ENCODE results near the gene LRP2. TPM values are rescaled to one million over a fixed set of nuclear protein-coding genes. Genes with fewer than 3 reads are reported as not detected.
A peak's percentile ranks its signal among the peaks of the same experiment; 100 is the strongest.

The LRP2 gene
- total RNA-seq, 1 donor from 2014 or later = not detected

DNA sequence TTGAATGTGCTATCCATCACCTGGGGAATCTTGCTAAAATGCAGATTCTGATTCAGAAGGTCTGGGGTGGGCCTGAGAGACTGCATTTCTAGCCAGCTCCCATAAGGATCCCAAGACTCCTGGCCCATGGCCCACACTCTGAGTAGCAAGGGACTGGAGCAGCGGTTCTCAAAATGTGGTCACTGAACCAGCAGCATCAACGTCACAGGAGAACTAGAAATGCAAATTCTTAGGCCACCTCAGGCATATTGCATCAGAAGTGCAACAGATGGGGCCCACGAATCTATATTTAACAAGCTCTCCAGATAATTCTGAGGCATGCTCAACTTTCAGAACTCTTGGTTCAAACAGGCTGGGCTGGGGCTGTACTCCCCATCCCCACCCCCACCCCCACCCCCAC, 218.3 kb downstream of the LRP2 start:
- Mint-ChIP-seq H3K4me1 (ENCODE audit: low read depth, unreplicated experiment) (no peaks in the 10 kb centered on the region), H3K27me3 (ENCODE audit: unreplicated experiment) (peaks cover 3% of the 10 kb centered on the region), H3K36me3 (ENCODE audit: unreplicated experiment) (no peaks in the 10 kb centered on the region), H3K4me3 (ENCODE audit: unreplicated experiment) (no peak overlapping the region), H3K27ac (ENCODE audit: unreplicated experiment) (no peak overlapping the region), H3K9me3 (ENCODE audit: unreplicated experiment) (no peaks in the 10 kb centered on the region)
- TF ChIP-seq CTCF (IDR thresholded peaks at IDR 0.05; ENCODE audit: partially characterized antibody, unreplicated experiment) = no peak
- DNase-seq = no peak

DNA sequence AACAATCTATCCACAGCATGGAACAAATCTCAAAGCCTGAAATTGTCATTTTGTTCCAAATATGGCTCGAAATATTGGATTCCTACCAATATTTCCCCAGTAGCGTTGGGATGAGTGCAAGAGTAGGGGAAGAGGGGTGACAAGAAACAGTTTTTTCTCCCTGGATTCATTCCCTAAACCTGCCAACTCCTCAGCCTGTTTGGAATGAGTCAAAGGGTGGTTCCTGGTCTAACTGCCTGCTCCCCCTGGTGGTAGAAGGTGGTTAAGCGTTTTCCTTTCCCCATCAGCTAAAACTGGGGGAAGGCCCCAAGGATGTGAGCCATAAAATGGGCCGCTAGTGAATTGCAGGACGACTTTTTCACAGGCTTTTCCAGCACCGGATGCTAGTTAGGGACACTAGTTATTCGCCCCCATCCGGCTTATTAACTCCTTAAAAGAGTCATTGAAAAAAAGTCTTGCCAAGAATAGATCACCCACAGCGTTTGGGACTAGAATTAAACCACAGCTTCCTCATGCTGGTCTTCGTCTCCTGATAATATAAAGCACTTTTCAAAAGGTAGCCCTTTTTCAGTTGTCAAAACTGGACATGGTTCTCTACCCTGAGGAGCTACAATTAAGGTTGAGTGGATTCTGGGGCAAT, 220.5 kb downstream of the LRP2 start:
- Mint-ChIP-seq H3K36me3 (ENCODE audit: unreplicated experiment) (no peaks in the 10 kb centered on the region), H3K27ac (ENCODE audit: unreplicated experiment) (no peak overlapping the region), H3K4me1 (ENCODE audit: low read depth, unreplicated experiment) (no peaks in the 10 kb centered on the region), H3K4me3 (ENCODE audit: unreplicated experiment) (no peak overlapping the region), H3K9me3 (ENCODE audit: unreplicated experiment) (no peaks in the 10 kb centered on the region), H3K27me3 (ENCODE audit: unreplicated experiment) (peaks cover 3% of the 10 kb centered on the region)
- DNase-seq = peak; percentile 64
- TF ChIP-seq CTCF (IDR thresholded peaks at IDR 0.05; ENCODE audit: partially characterized antibody, unreplicated experiment) = peak; percentile 88

GRCh38 chr2:169139993-169140767, 222.2 kb downstream of the LRP2 start:
- TF ChIP-seq CTCF (IDR thresholded peaks at IDR 0.05; ENCODE audit: partially characterized antibody, unreplicated experiment) = no peak
- Mint-ChIP-seq H3K9me3 (ENCODE audit: unreplicated experiment) (no peaks in the 10 kb centered on the region), H3K27ac (ENCODE audit: unreplicated experiment) (no peak overlapping the region), H3K4me1 (ENCODE audit: low read depth, unreplicated experiment) (no peaks in the 10 kb centered on the region), H3K4me3 (ENCODE audit: unreplicated experiment) (no peak overlapping the region), H3K36me3 (ENCODE audit: unreplicated experiment) (no peaks in the 10 kb centered on the region), H3K27me3 (ENCODE audit: unreplicated experiment) (peaks cover 3% of the 10 kb centered on the region)
- DNase-seq = no peak

- H3K4me1 Mint-ChIP-seq (ENCODE audit: low read depth, unreplicated experiment) = no peaks in the 10 kb centered on the region
- no peak for TF ChIP-seq CTCF (IDR thresholded peaks at IDR 0.05; ENCODE audit: partially characterized antibody, unreplicated experiment)
- peaks cover 3% of the 10 kb centered on the region for H3K27me3 Mint-ChIP-seq (ENCODE audit: unreplicated experiment)
- no peak overlapping the region for H3K27ac Mint-ChIP-seq (ENCODE audit: unreplicated experiment)
- no peaks in the 10 kb centered on the region for H3K9me3 Mint-ChIP-seq (ENCODE audit: unreplicated experiment)
- DNase-seq = no peak
- H3K36me3 Mint-ChIP-seq (ENCODE audit: unreplicated experiment) = no peaks in the 10 kb centered on the region
- H3K4me3 Mint-ChIP-seq (ENCODE audit: unreplicated experiment) = no peak overlapping the region
Measured at GRCh38 chr2:169139145-169139544, 223.2 kb downstream of the LRP2 start.

DNA sequence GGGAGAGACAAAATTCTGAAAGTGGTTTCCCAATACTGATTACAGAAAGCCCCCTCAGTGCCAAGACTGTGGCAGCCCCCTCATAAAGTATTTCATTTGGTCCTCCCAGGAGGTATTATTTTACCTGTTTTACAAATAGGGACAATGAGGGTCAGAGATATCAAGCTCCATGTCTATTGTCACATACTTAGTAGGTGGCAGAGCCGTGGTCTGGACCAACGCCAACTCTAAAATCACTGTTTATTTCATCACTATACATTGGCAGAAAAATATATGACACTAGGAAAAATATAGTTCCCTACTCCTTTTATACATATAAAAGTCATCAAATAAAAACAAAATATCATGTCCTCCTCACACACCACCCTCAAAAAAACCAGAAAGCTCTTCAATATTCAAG, 224.4 kb downstream of the LRP2 start:
- no peak for DNase-seq
- no peaks in the 10 kb centered on the region for H3K4me1 Mint-ChIP-seq (ENCODE audit: low read depth, unreplicated experiment)
- H3K27me3 Mint-ChIP-seq (ENCODE audit: unreplicated experiment) = peaks cover 3% of the 10 kb centered on the region
- no peaks in the 10 kb centered on the region for H3K36me3 Mint-ChIP-seq (ENCODE audit: unreplicated experiment)
- no peak overlapping the region for H3K4me3 Mint-ChIP-seq (ENCODE audit: unreplicated experiment)
- H3K27ac Mint-ChIP-seq (ENCODE audit: unreplicated experiment) = no peak overlapping the region
- no peaks in the 10 kb centered on the region for H3K9me3 Mint-ChIP-seq (ENCODE audit: unreplicated experiment)
- no peak for TF ChIP-seq CTCF (IDR thresholded peaks at IDR 0.05; ENCODE audit: partially characterized antibody, unreplicated experiment)
